ENCODE results near the gene BHLHE41. TPM values are rescaled to one million over a fixed set of nuclear protein-coding genes. Genes with fewer than 3 reads are reported as not detected.

The BHLHE41 gene
- total RNA-seq, 1 experiment from 2014 or later, result 7.6 TPM

DNA sequence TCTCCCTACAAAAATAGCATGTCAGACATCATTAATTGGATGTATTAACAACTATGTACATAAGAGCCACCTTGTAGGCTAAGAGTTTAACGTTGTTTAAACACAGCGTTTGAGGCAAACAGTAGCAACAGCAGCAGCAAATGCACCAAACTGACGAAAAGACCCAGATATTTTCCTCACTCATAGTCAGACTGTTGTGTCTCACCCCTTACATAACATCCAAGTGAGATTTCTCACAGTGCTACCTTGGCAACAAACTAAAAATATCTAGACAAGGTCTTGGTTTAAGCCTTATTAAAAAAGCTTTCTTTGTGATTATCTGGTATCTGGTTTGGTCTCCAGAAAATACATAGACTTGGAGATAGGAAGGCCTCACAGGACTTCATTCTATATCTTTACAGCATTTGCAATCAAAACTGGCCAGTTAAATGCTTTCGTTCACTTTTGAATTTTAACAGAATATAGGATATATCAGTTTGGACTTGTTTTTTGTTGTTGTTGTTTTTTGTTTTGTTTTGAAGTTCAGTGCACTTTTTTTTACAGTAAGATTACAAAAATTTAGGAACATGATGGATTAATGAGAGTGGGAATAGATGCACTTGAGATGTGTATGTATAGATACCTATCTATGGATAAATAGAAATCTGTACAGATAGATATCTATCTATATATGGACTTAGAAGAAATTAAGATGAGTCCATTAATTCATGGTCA, 4.1 kb downstream of the BHLHE41 start (continued):
- TF ChIP-seq, protein P1, sequence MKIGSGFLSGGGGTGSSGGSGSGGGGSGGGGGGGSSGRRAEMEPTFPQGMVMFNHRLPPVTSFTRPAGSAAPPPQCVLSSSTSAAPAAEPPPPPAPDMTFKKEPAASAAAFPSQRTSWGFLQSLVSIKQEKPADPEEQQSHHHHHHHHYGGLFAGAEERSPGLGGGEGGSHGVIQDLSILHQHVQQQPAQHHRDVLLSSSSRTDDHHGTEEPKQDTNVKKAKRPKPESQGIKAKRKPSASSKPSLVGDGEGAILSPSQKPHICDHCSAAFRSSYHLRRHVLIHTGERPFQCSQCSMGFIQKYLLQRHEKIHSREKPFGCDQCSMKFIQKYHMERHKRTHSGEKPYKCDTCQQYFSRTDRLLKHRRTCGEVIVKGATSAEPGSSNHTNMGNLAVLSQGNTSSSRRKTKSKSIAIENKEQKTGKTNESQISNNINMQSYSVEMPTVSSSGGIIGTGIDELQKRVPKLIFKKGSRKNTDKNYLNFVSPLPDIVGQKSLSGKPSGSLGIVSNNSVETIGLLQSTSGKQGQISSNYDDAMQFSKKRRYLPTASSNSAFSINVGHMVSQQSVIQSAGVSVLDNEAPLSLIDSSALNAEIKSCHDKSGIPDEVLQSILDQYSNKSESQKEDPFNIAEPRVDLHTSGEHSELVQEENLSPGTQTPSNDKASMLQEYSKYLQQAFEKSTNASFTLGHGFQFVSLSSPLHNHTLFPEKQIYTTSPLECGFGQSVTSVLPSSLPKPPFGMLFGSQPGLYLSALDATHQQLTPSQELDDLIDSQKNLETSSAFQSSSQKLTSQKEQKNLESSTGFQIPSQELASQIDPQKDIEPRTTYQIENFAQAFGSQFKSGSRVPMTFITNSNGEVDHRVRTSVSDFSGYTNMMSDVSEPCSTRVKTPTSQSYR (CRISPR knock-in tag; IDR thresholded peaks at IDR 0.05), result no peak

DNA sequence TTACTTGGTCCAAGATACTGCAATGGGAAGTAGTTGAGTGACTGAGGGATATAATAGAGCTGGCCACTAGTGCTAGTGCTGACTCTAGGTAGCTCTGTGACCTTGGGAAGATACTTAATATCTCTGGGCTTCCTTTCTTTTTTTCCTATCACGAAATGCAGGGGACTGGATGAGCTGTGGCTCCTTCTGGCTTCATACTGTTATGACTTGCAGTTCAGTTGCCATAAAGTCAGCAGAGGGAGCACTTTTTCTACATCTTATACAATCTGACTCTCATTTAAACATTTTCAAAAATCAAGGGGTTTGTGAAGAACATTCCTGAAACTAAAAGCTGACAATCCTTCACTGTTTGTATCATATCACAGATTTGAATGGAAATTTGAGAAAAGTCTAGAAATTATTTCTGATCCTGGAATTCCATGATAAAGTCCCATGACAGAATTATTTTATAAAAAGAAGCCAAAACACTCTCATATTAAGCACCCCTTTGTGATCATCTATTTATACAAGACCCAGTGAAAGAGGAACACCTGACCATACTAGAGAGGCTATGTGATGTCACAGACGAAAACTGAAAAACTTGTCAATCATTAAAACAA, 5.3 kb downstream of the BHLHE41 start:
- H3K9me3 Mint-ChIP-seq, result no peaks in the 10 kb centered on the region
- no peak overlapping the region for H3K27ac Mint-ChIP-seq
- peaks cover 59% of the 10 kb centered on the region for H3K4me1 Mint-ChIP-seq
- peak; percentile 19 for ATAC-seq
- POLR2A ChIA-PET, result no interaction called here
- CTCF ChIA-PET, result interaction anchor here (0.7 to 2.1 kb wide), 9 partner anchors 9 to 582 kb away, joined by 3 to 13 read pairs (median 3); no protein-coding TSS in a partner anchor
- peaks cover 64% of the 10 kb centered on the region for H3K27me3 Mint-ChIP-seq (ENCODE audit: low read depth)
- H3K4me3 Mint-ChIP-seq, result no peak overlapping the region
- no peak for DNase-seq (ENCODE audit: low spot score)
- H3K36me3 Mint-ChIP-seq, result no peaks in the 10 kb centered on the region
- TF ChIP-seq GRHL2 (CRISPR knock-in tag; IDR thresholded peaks at IDR 0.05; ENCODE audit: insufficient replicate concordance, severe bottlenecking) (no peak), CREM (CRISPR knock-in tag; IDR thresholded peaks at IDR 0.05) (no peak), CDX4 (CRISPR knock-in tag; IDR thresholded peaks at IDR 0.05; ENCODE audit: borderline replicate concordance) (no peak), PREB (CRISPR knock-in tag; IDR thresholded peaks at IDR 0.05; ENCODE audit: borderline replicate concordance) (no peak), FOXP4 (CRISPR knock-in tag; IDR thresholded peaks at IDR 0.05) (no peak), CREB1 (CRISPR knock-in tag; IDR thresholded peaks at IDR 0.05) (no peak), ESRRA (CRISPR knock-in tag; IDR thresholded peaks at IDR 0.05; ENCODE audit: borderline replicate concordance) (no peak), ZNF671 (CRISPR knock-in tag; IDR thresholded peaks at IDR 0.05) (no peak), MYBL2 (CRISPR knock-in tag; IDR thresholded peaks at IDR 0.05) (no peak), EMX1 (CRISPR knock-in tag; IDR thresholded peaks at IDR 0.05) (no peak), SP1 (CRISPR knock-in tag; conservative IDR thresholded peaks at IDR 0.05) (no peak)
- TF ChIP-seq, protein P2, sequence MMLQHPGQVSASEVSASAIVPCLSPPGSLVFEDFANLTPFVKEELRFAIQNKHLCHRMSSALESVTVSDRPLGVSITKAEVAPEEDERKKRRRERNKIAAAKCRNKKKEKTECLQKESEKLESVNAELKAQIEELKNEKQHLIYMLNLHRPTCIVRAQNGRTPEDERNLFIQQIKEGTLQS (CRISPR knock-in tag; conservative IDR thresholded peaks at IDR 0.05), result no peak
- TF ChIP-seq, protein P3, sequence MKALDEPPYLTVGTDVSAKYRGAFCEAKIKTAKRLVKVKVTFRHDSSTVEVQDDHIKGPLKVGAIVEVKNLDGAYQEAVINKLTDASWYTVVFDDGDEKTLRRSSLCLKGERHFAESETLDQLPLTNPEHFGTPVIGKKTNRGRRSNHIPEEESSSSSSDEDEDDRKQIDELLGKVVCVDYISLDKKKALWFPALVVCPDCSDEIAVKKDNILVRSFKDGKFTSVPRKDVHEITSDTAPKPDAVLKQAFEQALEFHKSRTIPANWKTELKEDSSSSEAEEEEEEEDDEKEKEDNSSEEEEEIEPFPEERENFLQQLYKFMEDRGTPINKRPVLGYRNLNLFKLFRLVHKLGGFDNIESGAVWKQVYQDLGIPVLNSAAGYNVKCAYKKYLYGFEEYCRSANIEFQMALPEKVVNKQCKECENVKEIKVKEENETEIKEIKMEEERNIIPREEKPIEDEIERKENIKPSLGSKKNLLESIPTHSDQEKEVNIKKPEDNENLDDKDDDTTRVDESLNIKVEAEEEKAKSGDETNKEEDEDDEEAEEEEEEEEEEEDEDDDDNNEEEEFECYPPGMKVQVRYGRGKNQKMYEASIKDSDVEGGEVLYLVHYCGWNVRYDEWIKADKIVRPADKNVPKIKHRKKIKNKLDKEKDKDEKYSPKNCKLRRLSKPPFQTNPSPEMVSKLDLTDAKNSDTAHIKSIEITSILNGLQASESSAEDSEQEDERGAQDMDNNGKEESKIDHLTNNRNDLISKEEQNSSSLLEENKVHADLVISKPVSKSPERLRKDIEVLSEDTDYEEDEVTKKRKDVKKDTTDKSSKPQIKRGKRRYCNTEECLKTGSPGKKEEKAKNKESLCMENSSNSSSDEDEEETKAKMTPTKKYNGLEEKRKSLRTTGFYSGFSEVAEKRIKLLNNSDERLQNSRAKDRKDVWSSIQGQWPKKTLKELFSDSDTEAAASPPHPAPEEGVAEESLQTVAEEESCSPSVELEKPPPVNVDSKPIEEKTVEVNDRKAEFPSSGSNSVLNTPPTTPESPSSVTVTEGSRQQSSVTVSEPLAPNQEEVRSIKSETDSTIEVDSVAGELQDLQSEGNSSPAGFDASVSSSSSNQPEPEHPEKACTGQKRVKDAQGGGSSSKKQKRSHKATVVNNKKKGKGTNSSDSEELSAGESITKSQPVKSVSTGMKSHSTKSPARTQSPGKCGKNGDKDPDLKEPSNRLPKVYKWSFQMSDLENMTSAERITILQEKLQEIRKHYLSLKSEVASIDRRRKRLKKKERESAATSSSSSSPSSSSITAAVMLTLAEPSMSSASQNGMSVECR (CRISPR knock-in tag; IDR thresholded peaks at IDR 0.05; ENCODE audit: borderline replicate concordance), result no peak
- TF ChIP-seq, protein P4, sequence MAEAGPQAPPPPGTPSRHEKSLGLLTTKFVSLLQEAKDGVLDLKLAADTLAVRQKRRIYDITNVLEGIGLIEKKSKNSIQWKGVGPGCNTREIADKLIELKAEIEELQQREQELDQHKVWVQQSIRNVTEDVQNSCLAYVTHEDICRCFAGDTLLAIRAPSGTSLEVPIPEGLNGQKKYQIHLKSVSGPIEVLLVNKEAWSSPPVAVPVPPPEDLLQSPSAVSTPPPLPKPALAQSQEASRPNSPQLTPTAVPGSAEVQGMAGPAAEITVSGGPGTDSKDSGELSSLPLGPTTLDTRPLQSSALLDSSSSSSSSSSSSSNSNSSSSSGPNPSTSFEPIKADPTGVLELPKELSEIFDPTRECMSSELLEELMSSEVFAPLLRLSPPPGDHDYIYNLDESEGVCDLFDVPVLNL (CRISPR knock-in tag; IDR thresholded peaks at IDR 0.05; ENCODE audit: borderline replicate concordance, low read depth), result no peak
- TF ChIP-seq, protein P5, sequence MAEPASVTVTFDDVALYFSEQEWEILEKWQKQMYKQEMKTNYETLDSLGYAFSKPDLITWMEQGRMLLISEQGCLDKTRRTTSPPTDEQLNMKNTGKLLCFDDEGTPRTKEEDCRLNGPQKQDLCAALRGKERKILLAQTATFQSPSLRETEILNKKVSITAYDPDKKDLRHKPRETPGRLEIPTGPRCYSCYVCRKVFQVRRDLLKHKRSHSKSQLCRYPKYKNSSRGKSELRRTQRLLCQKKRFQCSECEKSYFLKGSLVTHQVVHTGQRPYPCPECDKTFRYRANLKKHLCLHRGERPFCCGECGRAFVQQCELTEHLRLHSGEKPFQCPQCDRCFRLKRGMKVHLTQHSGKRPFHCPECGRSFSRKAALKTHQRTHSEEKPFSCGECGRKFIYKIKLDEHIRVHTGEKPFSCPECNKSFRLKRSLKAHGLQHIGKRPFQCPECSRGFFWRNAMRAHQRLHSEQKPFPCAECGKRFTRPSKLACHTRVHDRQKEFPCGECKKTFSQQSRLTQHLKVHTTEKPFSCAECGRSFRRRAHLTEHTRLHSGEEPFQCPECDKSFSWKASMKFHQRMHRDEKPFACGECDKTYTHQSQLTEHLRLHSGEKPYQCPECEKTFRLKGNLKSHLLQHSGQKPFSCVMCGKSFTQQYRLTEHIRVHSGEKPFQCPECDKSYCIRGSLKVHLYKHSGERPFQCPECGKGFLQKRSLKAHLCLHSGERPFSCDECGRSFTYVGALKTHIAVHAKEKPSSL (CRISPR knock-in tag; conservative IDR thresholded peaks at IDR 0.05), result no peak
- TF ChIP-seq, protein P6, sequence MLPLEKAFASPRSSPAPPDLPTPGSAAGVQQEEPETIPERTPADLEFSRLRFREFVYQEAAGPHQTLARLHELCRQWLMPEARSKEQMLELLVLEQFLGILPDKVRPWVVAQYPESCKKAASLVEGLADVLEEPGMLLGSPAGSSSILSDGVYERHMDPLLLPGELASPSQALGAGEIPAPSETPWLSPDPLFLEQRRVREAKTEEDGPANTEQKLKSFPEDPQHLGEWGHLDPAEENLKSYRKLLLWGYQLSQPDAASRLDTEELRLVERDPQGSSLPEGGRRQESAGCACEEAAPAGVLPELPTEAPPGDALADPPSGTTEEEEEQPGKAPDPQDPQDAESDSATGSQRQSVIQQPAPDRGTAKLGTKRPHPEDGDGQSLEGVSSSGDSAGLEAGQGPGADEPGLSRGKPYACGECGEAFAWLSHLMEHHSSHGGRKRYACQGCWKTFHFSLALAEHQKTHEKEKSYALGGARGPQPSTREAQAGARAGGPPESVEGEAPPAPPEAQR (CRISPR knock-in tag; IDR thresholded peaks at IDR 0.05), result no peak

Measured in WTC11 (cell line).